ENCODE data around the gene DNLZ. TPM values are rescaled to one million over a fixed set of nuclear protein-coding genes. Genes with fewer than 3 reads are reported as not detected.

The DNLZ gene
- total and polyA plus RNA-seq, 12 donors, result 23.3 to 49.2 (median 32.5) TPM

DNA sequence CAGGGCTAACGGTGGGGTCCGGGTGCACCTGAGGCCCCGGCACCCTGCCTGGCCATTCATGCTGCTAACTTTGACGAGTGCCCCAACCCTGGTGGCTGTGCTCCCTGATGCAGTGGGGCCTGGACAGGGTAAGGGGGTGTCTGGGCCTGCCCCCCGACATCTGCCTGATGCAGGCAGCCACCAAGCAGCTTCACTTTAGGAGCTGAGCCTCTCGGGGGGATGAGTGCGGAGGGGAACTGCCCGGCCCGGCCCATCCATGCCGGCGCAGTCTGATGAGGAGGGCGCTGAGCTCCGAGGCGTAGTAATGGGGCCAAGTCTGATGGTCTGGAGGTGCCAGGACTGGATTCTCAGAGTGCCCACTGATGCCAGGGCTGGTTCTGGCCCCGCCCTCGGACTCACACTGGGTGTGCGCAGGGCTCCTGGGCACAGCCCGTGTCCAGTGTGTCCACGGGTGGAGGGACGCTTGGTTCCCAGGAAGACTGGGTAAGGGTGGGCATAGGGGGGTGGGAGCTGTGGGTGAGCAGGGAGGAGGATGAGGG, 16.5 kb downstream of the DNLZ start:
- H3K27ac ChIP-seq, result peak overlapping the region in 2 of 10 donors; percentile 90 to 92

DNA sequence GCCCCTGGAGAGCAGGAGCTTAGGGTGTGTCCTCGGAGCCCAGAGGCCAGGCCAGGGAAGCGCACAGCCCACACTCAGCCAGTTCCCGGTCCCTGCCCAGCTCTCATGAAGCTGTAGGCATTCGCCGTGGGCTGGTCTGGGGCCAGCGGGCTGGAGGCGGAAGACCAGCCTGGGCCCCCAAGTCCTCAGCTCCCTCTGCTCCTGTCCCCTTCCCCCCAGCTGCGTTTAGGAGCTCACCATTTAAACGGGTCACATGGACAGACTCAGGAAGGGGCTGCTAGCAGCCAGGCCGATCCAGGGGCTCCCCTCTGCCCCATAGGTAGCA, 17.4 kb downstream of the DNLZ start:
- no peaks in the 10 kb centered on the region for H3K27me3 ChIP-seq
- intact Hi-C loops (cut with DNase I), result loop anchor here in 1 of 10 donors (10.0 kb wide), 1 partner anchor 59 kb away; the partner anchor contains the start of gene SNAPC4
- TF ChIP-seq, protein P1, sequence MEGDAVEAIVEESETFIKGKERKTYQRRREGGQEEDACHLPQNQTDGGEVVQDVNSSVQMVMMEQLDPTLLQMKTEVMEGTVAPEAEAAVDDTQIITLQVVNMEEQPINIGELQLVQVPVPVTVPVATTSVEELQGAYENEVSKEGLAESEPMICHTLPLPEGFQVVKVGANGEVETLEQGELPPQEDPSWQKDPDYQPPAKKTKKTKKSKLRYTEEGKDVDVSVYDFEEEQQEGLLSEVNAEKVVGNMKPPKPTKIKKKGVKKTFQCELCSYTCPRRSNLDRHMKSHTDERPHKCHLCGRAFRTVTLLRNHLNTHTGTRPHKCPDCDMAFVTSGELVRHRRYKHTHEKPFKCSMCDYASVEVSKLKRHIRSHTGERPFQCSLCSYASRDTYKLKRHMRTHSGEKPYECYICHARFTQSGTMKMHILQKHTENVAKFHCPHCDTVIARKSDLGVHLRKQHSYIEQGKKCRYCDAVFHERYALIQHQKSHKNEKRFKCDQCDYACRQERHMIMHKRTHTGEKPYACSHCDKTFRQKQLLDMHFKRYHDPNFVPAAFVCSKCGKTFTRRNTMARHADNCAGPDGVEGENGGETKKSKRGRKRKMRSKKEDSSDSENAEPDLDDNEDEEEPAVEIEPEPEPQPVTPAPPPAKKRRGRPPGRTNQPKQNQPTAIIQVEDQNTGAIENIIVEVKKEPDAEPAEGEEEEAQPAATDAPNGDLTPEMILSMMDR (IDR thresholded peaks at IDR 0.05), result no peak
- peaks cover 24 to 53% (median 43%) of the 10 kb centered on the region in 9 donors for H3K4me1 ChIP-seq
- H3K27ac ChIP-seq, result peak overlapping the region in 9 of 10 donors; percentile 50 to 95 (median 90)
- 42 to 57% methylated on average over 10 of the region's 10 CpGs for WGBS, 2 donors
- H3K4me3 ChIP-seq, result peak overlapping the region in 7 of 10 donors; percentile 23 to 40 (median 33)
- H3K36me3 ChIP-seq, result peaks cover 0 to 23% (median 0%) of the 10 kb centered on the region in 9 donors
- H3K9me3 ChIP-seq, result no peaks in the 10 kb centered on the region
- DNase-seq (no peak), ATAC-seq (no peak)

More for the DNA sequence above, 16.5 kb downstream of the DNLZ start:
- DNase-seq (no peak), ATAC-seq (no peak)
- TF ChIP-seq, protein P1 (IDR thresholded peaks at IDR 0.05), result no peak
- Histone ChIP-seq H3K27me3 (no peaks in the 10 kb centered on the region), H3K36me3 (peaks cover 0 to 23% (median 0%) of the 10 kb centered on the region in 9 donors), H3K4me1 (peaks cover 24 to 44% (median 34%) of the 10 kb centered on the region in 9 donors), H3K9me3 (no peaks in the 10 kb centered on the region), H3K4me3 (no peak overlapping the region)
- 86 to 88% methylated on average over 20 of the region's 20 CpGs for WGBS, 2 donors
- intact Hi-C loops (cut with DNase I), result loop anchor here in 1 of 10 donors (10.0 kb wide), 1 partner anchor 58 kb away; the partner anchor contains the start of gene SNAPC4

DNA sequence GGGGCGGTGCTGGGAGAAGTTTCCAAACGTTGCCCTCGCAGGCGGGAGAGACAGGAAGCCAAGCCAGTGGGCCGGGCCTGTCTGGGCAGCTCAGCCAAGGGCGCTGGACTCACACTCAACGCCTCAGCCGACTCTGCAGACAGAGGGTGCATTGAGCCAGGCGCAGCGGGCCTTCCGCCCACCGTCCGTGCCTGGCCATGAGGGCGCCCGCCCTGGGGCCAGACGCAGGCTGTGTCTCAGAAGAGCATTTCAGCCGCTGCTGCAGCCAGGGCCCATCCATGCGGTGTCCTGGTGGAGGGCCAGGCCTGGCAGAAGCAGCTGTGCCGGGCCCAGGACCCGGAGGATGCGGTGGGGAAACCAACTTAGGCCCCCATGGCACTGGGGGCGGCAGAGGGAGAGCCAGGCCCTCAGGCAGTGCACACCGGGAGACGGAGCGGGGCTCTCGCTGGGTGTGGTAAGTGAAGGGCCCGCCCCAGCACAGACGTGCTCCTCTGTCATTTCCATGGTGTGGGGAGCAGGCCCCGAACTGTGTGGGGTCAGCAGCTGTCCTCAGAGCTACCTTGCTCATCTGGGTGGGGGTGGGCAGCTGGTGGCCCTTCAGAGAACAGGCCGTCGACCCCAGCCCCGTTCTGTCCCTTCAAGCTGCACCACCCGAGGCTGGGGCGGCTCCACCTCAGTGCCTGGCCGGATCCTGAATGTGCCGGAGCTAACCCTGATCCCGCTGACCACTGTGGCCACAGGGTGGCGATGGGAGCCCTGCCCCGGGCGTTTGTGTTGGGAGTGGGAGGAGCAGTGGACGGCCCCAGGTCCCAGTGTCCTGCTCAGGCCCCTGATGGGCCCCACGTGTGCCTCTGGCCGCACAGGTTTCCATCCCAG, 18.0 kb downstream of the DNLZ start:
- 43 to 52% methylated on average over 43 of the region's 43 CpGs for WGBS, 2 donors
- intact Hi-C loops (cut with DNase I), result loop anchor here in 1 of 10 donors (10.0 kb wide), 1 partner anchor 59 kb away; the partner anchor contains the start of gene SNAPC4
- H3K4me1 ChIP-seq, result peaks cover 24 to 58% (median 48%) of the 10 kb centered on the region in 9 donors
- peak; percentile 66 to 77 for DNase-seq
- TF ChIP-seq, protein P1 (IDR thresholded peaks at IDR 0.05), result peak in 8 of 9 donors; percentile 41 to 64 (median 50)
- peaks cover 0 to 19% (median 0%) of the 10 kb centered on the region in 9 donors for H3K36me3 ChIP-seq
- peak overlapping the region in 8 of 10 donors; percentile 1 to 40 (median 32) for H3K4me3 ChIP-seq
- H3K27ac ChIP-seq, result peak overlapping the region; percentile 34 to 95 (median 79)
- H3K27me3 ChIP-seq, result no peaks in the 10 kb centered on the region
- no peaks in the 10 kb centered on the region for H3K9me3 ChIP-seq
- peak; percentile 21 to 58 (median 52) for ATAC-seq

All from heart right ventricle (tissue), 16 donors.